Ureter (tissue), 1 donor: ENCODE measurements around the gene IKBIP. TPM values are rescaled to one million over a fixed set of nuclear protein-coding genes. Genes with fewer than 3 reads are reported as not detected.
"Not testable (repeated sequence)": the region's sequence is repeated elsewhere in the genome, so short reads cannot be mapped to it uniquely, and the experiment has no call there.

ENCODE experiments used
- DNase-seq: peaks from one replicate; pipeline ENCODE4 v3.0.0-alpha.2; 2020; ENCODE audit warnings: low spot score
- total RNA-seq: library from RNA; stranded (reverse); gene quantifications from one replicate; pipeline ENCODE4 v1.2.4, GENCODE V29; 2023
- donor health status: DM: yes; HTN: yes; CAD: no.

Gene IKBIP
- total RNA-seq, 1 donor from 2014 or later, result 8.1 TPM

- DNase-seq, result not testable (repeated sequence)
Observed at GRCh38 chr12:98576795-98577194, 67.8 kb downstream of the IKBIP start.

GRCh38 chr12:98575013-98575412 is 69.6 kb downstream of the IKBIP start:
- no peak for DNase-seq

Other genes starting within 250 kb of the IKBIP start
- gene TMPO, start 129.2 kb downstream of the IKBIP start, total RNA-seq, result 42.0 TPM
- 378 TPM for gene SLC25A3, start 51.1 kb downstream of the IKBIP start, total RNA-seq
- gene APAF1, start 502 bp upstream of the IKBIP start, total RNA-seq, result 19.2 TPM